ENCODE measurements around the gene ZCCHC8.

- TF ChIP-seq CTCF (IDR thresholded peaks at IDR 0.05; ENCODE audit: low read depth, low read length) (no peak), EZH2phosphoT487 (IDR thresholded peaks at IDR 0.05; ENCODE audit: low read depth) (no peak)
Measured at GRCh38 chr12:122467983-122468382, 32.7 kb downstream of the ZCCHC8 start.

All from OCI-LY3 (cell line).